ENCODE results near the gene CD93.

DNA sequence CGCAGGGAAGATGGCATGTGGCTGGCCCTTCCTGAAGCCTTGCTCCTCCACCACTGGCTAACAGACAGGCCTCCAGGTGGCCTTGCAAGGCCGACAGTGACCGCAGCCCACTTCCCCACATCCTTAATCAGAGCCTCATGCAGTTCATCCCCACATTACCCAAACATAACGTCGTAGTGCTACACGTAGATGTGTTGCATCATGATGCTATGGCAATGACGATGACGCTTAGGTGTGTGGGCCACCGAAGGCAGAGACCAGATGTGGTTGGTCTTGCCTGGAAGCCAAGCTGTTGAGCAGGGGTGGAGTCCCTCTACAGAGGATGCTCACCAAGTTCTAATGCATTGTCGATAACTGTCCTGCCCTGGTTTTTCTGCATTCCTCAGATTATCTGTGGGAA is 5.6 kb downstream of the CD93 start:
- no peak for TF ChIP-seq POLR2AphosphoS5 (IDR thresholded peaks at IDR 0.05; ENCODE audit: low read depth, low read length)
- no peak for TF ChIP-seq TAF1 (IDR thresholded peaks at IDR 0.05; ENCODE audit: borderline replicate concordance, insufficient read depth, low read length)
- no peak for TF ChIP-seq REST (IDR thresholded peaks at IDR 0.05; ENCODE audit: insufficient read depth in 1 of 2, low read depth in 2 of 2, low read length in 2 of 2)
- TF ChIP-seq SIN3A (IDR thresholded peaks at IDR 0.05; ENCODE audit: borderline replicate concordance, insufficient read depth, low read length): no peak
